Omental fat pad (tissue), 4 donors: ENCODE results near the gene SLC2A2. TPM values are rescaled to one million over a fixed set of nuclear protein-coding genes. Genes with fewer than 3 reads are reported as not detected.

ENCODE experiments used
- ATAC-seq: fragments of 150-250 bp; one replicate; pipeline ENCODE4 v1.9.1; 2016; ENCODE audit warnings: mild to moderate bottlenecking, moderate library complexity; ENCODE audit not compliant: low FRiP score
- DNase-seq: peaks from one replicate; pipeline ENCODE4 v3.0.0-alpha.2; 2019; ENCODE audit warnings: low spot score
- CTCF ChIP-seq, 3 donors: fragments of 450-650 bp; IDR thresholded peaks; one replicate each; pipeline ENCODE4 v1.5.1; 2016 to 2017; ENCODE audit warnings: antibody characterized with exemption in 3 of 3, mild to moderate bottlenecking in 3 of 3, moderate library complexity in 2 of 3
- total RNA-seq, 4 donors: library from RNA; depleted of rRNA; stranded (reverse); fragments of >200 nt; gene quantifications; one replicate each; pipeline ENCODE4 v1.1.0, GENCODE V29; 2016

The SLC2A2 gene
- total RNA-seq, 4 donors from 2014 or later: not detected

DNA sequence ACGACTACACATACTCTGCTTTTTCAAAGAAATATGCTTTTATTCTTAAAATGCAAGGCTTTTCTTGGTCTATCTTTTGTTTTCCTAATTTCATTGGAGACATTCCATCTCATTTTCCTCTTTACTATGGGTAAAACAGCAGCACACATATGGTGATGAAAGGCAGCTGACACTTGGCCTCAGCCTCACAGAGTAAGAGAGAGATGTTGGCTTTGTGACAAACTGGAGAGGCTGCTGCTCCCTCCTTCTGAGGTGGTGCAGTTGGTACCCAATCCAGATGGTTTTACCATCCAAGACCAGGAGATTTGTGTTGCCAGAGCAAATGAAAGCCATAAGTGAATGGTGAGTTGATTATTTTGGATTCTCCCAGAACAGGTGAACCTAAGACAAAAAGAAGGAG is 13.2 kb upstream of the SLC2A2 start:
- no peak for DNase-seq
- ATAC-seq: no peak
- TF ChIP-seq CTCF (IDR thresholded peaks at IDR 0.05): no peak

DNA sequence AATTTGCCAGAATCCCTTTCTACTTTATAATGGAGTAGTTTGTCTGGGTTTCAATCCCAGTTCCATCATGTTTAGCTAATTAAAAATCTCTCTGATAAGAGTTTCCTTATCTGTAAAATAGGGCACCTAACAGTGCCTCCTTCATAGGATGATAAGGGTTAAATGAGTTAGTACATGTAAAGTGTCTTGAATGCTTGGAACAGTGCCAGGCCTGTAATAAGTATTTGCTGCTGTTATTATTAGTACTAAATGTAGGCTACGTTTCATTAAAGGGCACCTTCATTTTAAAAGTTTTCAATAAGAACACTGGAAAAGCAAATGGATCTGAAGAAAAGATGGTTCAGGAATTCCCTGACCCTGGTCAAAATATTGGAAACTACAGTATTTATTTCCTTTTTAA is 11.8 kb upstream of the SLC2A2 start:
- ATAC-seq: no peak

DNA sequence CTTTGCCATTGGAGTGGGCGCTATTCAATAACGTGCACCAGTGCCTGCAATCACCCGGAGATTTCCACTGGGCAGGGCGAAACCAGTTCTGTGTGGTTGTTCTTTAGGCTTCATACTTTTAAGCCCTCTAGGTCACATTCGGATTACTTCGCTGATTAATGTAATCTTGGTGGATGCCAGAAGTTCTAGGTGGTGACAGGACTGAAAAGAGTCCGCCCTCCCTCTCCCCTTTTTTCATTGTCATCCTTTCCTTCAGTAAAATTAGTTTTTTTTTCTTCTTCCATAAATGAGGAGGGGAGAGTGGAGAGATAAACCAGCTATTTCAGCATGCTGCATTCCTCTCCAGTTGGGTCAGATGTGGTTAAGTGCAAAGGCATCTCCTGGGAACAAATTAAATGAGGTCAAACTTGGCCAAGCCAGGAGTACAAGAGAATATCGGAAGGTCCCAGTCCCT is 2.3 kb upstream of the SLC2A2 start:
- TF ChIP-seq CTCF (IDR thresholded peaks at IDR 0.05): no peak
- DNase-seq: no peak
- ATAC-seq: peak; percentile 96

More for the DNA sequence above, 11.8 kb upstream of the SLC2A2 start:
- no peak for TF ChIP-seq CTCF (IDR thresholded peaks at IDR 0.05)
- no peak for DNase-seq

GRCh38 chr3:171028025-171028778 is 1.7 kb upstream of the SLC2A2 start:
- ATAC-seq (peak; percentile 75), DNase-seq (no peak)
- TF ChIP-seq CTCF (IDR thresholded peaks at IDR 0.05): no peak

GRCh38 chr3:171023566-171023965 is 3.0 kb downstream of the SLC2A2 start:
- DNase-seq: no peak
- no peak for ATAC-seq
- TF ChIP-seq CTCF (IDR thresholded peaks at IDR 0.05): no peak

DNA sequence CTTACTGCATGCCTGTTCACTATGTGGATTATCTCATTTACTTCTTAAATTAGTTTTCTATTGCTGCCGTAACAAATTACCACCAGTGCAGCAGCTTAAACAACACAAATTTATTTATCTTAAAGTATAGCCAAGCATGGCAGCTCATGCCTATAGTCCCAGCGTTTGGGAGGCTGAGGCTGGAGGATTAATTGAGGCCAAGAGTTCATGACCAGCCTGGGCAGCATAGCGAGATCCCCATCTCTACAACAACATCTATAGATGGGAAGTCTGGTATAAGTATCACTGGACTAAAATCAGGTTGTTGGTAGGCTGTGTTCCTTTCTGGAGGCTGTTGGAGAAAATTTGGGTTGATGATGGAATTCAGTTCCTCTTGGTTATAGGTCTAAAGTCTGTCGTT is 5.1 kb downstream of the SLC2A2 start:
- no peak for TF ChIP-seq CTCF (IDR thresholded peaks at IDR 0.05)
- ATAC-seq: no peak
- no peak for DNase-seq
